PC-9 (cell line): Measurements from ENCODE around the gene PNKD.

Experiments
- EZH2 ChIP-seq: fragments of 200-600 bp; sonication (generic); IDR thresholded peaks from 2 replicates; pipeline ENCODE4 v1.8.0; 2017; ENCODE audit warnings: antibody characterized with exemption, low read depth
- TF ChIP-seq, protein P1 (sequence below): fragments of 200-600 bp; sonication (generic); conservative IDR thresholded peaks from 2 replicates; pipeline ENCODE4 v1.6.1; 2017; ENCODE audit warnings: mixed run types, antibody characterized with exemption, mild to moderate bottlenecking, moderate library complexity

DNA sequence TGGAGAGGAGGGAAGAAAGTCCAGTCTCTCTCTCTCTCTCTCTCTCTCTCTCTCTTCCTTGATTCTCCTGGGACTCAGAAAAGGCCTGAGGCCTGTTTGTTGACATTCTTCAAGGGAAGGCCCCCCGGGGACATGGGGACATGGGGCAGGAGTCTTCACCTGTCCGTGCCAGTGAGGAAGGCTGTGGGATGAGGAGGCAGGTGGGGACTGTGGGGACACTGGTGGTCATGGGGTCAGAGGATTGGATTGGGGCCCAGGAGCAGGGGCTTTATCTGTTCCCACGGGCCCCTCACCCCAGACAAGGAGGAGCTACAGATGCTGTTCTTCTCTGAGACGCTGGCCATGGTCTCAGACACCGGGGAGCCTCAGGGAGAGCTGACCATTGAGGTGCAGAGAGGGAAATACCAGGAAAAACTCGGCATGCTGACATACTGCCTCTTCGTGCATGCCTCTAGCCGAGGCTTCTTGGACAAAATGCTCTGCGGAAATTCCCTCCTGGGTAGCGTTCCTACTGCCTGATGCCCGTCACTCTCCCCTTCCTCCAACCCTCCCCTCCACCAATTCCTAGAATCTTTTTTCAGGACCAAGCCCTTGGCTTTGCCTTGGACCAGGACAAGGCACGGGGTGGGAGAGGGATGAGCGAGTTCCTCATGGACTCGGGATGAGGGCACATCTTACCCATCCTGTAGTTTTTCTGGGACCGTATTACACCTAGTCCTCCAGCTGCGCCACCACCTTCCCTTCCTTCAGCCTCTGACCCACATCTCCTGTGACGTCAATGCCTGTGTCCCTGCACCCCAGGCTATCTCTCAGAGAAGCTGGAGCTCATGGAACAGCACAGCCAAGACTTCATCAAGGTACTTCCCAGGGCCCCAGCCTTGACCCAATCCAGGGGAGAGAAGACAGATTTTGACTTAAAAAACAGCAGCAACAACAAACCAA lies 87.2 kb downstream of the PNKD start:
- TF ChIP-seq, protein P1, sequence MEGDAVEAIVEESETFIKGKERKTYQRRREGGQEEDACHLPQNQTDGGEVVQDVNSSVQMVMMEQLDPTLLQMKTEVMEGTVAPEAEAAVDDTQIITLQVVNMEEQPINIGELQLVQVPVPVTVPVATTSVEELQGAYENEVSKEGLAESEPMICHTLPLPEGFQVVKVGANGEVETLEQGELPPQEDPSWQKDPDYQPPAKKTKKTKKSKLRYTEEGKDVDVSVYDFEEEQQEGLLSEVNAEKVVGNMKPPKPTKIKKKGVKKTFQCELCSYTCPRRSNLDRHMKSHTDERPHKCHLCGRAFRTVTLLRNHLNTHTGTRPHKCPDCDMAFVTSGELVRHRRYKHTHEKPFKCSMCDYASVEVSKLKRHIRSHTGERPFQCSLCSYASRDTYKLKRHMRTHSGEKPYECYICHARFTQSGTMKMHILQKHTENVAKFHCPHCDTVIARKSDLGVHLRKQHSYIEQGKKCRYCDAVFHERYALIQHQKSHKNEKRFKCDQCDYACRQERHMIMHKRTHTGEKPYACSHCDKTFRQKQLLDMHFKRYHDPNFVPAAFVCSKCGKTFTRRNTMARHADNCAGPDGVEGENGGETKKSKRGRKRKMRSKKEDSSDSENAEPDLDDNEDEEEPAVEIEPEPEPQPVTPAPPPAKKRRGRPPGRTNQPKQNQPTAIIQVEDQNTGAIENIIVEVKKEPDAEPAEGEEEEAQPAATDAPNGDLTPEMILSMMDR: no peak
- no peak for TF ChIP-seq EZH2
